Cerebellar nuclear complex (tissue), 1 donor: ENCODE results near the gene CHST11.

Source experiments
- DNase-seq, 2 experiments: peaks; one replicate each; lab custom pipeline; 2025; lab: John Stamatoyannopoulos, UW

CHST11 gene

DNA sequence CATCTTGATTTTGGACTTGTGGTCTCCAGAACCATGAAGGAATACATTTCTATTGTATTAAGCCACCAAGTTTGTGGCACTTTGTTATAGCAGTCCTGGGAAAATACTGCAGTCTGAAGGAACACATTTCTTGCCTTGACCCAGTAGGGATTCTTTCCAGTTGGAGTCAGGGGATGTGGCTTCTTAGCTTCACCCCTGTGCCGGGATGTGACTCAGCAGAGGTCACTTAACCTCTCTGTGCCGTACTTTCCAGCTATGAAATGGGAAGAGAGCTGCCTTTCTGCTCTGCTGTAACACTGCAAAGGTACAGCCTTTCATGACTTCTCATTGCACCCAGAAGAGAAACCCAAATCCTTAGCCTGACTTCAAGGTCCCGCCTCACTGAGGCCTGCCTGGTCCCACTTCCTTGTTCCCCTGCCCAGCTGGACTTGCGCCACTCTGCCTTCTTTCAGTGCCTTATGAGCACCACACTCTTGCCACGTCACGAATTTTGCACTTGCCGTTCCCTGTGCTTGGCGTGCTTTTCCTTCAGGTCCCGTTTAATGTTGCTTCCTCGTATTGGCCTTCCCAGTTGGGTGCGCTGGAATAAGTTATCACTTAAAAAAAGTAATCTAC, 24.2 kb downstream of the CHST11 start:
- DNase-seq: no peak

DNA sequence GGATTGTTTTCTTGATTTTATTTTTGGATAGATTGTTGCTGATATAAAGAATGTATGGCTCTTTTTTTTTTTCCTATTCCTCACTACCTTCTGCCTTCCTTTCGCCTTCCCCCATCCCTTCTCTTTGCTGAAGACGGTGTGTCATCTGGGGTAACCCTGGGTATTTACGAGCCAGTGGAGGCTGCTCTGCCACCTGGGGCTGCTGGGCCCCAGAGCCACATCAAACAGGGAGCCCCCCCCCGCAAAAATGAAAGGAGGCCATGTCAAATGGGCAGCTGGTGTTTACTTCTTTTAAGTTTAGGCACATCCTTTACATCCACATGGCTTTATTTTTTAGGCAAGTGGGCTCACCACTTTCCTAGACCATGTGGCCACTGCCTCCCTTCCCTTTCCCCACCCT, 25.4 kb downstream of the CHST11 start:
- no peak for DNase-seq

DNA sequence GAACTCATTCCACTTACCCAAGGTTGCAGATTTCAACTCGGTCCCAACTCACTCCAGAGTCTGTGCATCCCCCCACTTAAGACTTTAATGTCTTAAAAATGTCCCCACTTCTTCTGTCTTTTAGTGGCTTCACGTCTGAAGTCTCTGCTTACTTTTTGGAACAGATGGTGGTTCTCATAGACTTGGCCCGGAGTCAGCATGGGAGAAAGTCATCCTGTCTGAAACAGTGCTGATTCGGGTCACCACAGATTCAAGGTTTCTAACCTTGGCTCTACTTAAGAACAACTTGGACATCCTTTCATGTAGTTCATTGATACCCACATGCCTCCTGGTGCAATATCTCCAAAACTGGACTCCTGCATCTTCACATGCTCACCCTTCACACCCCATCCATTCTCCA, 26.0 kb downstream of the CHST11 start:
- no peak for DNase-seq

DNA sequence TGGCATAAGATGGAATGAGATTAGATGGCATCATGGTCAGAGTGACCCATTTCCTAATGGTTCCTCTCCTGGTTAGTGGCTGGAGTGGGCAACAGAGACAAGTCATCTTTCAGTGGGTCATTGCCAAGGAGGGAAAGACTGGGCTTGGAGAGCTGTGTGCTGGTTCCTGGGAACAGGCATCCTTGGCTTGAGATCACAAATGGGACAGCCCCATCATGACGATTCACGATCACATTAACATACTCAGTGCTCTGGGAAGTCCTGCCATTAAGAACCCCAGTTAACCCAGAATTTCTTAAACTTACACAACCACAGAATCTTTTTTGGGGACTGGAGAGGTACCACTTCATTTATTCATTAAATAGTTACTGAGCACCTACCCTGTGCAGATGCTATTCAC, 27.3 kb downstream of the CHST11 start:
- DNase-seq: no peak

DNA sequence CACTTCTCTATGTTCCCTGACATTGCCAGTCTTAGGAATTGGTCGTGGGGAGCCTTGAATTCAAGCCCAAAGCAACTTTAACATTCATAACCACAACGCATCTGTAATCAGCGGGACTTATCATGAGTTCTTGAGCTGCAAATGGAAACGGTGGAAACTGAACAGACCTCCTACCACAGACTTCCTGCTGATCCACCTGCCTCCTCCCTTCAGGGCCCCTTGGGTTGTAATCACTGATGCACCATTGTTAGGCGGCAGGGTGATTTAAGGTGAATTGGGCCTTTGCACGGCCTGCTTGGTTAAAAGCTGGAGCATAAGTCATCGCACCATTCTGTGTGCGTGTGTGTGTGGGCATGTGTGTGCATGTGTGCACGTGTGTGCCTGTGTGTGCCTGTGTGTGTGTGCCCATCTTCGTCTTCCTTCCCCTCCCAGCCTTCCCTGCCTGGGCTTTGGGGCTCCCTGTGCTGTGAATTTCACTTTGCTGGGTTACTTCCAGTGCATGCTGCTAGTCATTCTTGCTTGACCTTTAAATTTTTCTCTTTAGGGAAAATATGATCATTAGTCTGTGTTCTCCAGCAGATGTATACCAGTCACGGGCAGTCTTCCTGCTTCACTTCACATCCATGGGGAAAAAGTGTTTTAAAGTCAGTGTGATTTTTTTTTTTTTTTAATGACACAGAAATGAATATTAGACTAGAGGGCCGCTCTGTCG, 29.1 kb downstream of the CHST11 start:
- DNase-seq: no peak

DNA sequence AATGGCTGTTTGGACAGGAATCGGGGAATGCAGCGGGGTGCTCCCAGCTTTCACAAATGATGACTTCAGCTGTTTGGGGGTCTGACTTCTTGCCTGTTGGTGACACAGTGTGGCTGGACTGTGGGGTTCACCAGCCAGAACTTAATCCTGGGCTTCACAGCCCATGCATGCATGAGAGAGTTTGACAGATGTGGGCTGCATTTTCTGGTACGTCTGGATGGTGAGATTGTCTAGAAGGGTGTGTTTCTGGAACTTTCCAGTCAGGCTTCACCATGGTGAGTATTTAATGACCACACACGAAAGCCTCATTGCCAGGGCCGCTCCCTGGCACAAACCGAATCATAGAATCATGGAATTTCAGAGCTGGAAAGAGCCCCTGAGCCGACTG, 29.6 kb downstream of the CHST11 start:
- no peak for DNase-seq

DNA sequence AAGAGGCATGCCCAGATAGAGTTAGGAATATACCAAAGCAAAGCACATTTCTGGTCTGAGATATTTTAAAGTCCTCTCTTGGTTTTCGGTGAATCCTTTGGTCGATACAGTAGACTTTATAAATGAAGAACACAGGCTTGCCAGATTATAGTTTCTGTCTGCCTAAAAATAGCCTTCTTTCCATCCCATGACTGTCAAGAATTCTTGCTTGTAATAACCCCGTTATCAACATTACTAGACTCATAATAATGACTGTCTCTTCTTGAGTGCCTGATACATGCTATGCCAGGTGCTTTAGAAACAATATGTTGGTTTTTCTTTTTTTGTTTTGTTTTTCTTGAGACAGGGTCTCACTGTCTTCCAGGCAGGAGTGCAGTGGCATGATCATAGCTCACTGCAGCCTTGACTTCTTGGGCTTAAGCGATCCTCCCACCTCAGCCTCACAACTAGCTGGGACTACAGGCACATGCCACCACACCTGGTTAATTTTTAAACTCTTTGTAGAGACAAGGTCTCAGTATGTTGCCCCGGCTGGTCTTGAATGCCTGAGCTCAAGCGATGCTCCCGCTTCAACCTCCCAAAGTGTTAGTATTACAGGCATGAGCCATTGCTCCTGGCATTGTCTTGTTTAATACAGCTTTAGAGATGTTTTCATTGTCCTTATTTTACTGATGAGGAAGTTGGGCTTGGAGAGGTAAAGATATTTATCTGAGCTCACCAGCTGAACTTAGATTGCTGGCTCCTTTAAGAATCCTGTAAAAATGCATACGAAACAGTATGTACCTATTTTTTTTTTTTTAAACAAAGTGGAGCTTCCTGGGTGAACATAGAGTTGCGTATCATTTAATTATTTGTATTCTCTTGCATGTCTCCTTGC, 30.4 kb downstream of the CHST11 start:
- no peak for DNase-seq

DNA sequence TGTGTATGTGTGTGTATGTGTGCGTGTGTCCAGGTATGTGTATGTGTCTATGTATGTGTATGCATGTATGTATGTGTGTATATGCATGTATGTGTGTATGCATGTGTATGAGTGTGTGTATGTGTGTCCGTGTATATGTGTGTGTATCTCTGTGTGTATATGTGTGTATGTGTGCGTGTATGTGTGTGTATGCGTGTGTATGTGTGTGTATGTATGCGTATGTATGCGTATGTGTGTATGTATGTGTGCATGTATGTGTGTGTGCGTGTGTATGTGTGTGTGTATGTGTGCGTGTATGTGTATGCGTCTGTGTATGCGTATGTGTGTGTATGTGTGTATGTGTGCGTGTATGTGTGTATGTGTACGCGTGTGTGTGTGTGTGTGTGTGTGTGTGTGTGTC, 31.6 kb downstream of the CHST11 start:
- DNase-seq: no peak

DNA sequence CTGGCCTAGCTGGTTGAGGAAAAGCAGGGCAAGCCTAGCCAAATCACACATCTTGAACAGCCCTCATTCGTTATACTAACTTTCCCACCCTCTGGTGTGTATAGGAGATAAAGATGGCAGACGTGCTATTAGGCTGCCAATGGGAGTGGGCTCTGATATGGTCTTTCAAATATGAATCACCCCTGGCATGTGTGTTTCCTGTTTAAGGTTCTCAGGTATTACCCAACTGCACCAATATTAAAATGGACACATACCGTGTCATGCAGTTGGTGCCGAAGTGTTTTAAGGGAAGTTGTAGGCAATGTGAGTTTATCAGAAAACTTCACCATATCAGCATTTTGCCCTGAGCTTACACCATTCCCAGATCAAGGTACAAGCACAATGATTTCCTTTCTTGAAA, 33.4 kb downstream of the CHST11 start:
- no peak for DNase-seq

DNA sequence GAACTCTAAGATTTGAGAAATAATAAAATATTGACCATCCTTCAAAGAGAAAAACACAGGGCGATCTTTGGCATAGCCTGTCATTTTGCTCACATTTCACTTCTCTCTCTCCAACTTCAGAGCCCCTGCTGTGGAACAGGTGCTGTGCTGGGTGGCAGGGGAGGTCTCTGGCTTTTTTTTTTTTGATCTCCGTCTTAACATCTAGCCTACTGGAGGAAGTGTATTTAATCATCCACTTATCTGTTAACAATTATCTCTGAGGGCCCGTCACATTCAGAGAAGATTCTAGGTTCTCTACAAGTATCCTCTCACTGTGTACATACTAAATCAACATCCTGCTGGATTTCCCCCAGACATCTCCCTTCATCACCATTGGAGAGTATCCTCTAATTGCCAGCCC, 34.1 kb downstream of the CHST11 start:
- no peak for DNase-seq

DNA sequence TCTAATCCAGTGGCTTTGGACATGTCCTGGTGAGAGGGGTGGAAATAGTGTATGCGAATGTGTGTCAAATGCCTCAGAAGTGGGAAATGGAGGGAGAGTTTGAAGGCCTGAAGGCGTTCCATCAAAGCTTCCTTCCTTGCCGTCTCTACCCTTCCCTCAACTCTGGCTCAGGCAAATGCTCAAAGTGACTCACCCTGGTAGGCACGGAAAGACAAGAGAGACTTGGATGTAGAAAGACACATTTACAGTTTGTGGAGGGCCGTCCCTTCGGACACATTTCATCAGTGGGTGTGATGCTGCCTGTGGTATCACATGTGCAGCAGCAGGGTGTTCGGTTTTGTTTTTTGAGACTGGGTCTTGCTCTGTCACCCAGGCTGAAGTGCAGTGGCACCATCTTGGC, 36.7 kb downstream of the CHST11 start:
- DNase-seq: no peak

DNA sequence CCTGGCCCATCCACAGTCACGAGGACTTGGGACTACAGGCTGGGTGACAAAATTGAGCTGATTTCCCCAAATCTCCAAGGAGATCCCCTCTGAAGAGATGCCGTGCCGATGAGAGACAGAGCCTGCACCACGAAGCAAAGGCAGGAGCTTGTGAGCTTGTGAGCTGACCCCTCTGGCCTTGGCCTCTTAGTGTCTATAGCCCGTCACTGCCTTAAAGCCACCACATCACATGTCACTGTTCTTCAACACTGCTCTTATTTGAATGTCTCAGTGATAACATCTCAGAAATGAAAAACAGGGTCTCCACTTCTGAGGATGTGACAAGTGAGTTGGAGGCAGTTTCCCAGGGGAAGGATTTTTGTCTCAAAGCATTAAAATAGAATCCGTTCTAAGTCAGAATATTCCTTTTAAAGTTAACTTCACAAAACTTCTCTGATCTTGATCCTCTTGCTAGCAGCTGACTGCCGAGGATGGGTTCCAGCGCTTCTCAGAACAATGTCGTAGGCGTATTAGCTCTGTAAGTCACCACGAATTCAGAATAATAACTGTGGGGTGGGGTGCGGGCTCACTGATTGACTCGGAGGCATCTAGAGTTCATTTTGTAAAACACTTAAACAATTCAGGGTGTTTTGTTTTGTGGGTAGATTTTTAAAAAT, 37.5 kb downstream of the CHST11 start:
- DNase-seq: no peak

DNA sequence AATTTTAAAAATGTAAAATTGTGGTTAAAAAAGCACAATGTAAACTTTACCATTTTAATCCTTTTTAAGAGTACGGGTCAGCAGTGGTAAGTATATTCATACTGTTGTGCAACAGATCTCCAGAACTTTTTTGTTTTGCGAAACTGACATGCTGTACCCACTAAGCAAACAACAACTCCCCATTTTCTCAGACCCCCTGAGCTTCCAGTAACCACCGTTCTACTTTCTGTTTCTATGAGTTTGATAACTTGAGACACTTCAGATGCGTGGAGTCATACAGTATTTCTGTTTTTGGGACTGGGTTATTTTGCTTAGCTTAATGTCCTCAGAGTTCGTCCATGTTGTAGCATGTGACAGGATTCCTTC, 38.0 kb downstream of the CHST11 start:
- no peak for DNase-seq

DNA sequence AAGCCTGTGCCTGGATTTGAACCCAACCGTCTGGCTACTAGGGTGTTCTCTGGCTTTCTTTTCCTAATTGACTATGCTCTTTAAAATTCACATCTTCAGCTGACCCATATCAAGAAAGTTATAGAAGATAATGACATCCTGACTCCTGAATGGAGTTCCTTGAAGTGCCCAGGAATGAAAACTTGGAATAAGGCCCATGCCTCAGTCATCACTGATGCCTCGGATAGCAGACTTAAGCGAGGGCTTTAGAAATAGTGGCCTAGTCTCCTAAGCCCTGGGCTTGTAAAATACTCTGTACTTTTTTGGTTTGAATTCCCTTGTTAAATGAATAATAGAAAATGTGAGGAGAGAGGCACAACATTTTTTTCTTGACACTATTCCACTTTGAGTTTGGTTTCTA, 39.0 kb downstream of the CHST11 start:
- no peak for DNase-seq

DNA sequence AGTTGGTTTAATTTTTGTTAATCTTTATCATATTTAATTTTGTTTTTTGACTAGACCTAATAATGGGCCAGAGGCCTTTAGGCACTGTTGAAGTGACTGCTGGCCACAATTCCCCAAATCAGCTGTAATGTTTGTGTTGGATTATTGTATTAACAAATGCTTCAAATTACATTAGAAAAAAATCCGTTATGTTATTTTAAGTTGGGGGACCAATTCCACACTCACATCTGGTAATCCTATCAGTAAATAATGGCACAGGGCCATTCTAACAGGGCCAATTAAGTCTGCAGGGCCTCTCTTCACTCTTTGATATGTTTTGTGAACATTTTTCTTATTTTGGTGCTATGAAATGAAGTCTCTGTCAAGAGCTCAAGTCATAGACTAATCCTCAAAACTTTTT, 39.6 kb downstream of the CHST11 start:
- DNase-seq: no peak

DNA sequence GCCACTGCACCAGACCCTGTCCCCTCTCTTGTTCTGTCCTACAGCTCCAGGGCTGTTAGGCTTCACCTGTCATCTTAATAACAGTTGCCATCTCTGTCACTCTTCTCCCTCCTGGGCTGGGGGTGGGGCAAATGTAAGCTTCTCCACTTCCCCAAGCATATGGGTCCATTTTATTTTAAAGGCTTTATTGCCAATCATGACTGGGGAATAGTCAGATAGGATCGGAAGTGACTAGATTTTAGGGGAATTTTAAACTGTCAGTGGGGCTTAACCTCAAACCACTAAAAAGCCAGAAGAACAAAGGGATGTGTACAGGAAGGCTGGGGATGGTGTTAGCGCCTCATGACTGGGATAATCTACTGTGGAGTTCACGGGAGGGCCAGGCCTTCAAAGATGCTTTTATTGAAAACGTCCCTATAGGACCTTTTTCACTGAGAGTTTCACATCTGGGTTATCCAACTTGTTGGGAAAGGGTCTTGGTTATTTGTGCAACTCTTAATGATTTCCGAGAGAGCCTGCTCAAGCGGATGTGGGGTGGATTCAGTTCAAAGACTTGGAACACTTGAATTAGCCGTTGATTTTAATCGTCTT, 41.6 kb downstream of the CHST11 start:
- DNase-seq: no peak

DNA sequence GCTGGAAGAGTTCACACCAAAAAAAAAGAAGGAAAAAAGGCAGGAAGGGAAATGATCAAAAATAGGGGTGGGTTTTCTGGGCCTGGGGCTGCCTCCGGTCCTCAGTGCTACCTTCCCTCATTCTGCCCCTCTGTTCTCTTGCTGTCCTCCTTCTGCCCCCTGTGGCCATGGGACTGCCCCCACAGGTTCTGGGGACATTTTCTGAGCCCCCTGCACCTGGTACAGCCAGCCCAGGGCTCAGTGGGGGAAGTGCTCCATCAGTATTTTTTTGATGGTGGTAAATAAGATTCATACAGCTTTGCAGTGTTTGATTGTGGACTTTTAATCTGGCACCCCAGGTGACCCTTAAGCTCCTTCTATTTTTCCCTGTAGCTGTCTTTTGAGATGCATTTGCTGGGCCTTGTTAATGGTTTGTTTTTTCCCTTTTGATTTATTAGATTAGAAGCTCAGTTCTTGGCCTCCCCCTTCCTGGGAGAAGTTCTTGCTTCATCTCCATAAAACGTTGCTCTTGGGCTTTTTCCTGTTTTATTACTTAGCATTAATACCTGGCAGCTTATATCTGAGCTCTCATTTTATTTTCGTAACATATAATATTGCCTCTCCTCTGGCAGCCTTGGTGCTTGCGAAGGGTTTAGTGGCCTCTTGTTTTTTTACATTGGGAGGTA, 43.1 kb downstream of the CHST11 start:
- DNase-seq: no peak

DNA sequence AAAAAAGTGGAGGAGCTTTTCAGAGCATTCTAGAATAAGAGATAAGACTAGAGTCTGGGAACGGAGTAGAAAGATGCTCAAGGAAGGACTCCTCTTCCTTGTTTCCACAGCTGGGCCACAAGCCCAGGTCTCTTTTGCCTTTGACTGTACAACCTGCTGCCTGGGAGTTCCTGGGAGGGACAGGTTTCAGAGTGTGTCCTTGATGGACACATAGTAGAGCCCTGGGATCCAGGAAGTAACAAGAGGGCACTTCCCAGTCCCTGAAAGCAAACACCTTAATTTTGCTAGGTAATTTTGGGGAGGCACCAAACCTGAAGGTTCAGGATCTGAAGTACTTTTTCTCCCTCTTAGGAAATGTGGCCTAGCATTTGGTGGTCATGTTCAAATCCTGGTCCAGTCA, 44.4 kb downstream of the CHST11 start:
- DNase-seq: no peak

DNA sequence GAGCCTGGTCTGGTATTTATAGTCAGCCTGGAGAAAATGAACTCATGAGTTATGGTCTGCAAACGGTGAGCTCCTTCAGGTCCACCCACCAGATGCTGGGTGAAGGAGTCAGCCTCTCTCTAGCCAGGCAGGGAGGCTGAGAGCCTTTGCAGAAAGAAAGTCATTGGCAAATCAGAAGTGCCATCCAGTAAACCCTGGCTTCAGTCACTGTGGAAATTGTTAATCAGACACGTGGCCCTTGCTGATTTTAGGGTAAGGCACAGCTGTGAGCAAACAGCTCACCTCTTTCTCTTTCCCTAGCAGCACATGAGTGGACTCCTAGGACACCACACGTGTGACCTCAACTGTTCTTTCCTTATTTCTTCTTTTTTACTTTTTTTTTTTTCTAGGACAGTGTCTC, 44.9 kb downstream of the CHST11 start:
- no peak for DNase-seq

DNA sequence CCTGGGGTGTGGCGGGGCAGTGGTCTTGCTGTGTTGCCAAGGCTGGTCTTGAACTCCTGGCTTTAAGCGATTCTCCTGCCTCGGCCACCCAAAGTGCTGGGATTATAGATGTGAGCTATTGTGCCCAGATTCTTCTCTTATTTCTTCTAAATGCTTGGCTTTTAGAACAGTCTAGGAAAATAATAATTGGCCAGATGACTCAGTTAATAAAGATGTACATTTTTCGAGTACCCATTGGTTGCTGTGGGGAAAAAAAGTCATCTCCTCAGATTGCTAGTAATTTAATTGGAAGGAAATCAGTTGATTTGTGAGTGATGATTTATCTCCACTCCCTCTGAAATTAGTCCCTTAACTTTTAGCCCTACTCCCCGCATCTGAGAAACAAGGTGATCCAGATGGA, 45.5 kb downstream of the CHST11 start:
- no peak for DNase-seq

DNA sequence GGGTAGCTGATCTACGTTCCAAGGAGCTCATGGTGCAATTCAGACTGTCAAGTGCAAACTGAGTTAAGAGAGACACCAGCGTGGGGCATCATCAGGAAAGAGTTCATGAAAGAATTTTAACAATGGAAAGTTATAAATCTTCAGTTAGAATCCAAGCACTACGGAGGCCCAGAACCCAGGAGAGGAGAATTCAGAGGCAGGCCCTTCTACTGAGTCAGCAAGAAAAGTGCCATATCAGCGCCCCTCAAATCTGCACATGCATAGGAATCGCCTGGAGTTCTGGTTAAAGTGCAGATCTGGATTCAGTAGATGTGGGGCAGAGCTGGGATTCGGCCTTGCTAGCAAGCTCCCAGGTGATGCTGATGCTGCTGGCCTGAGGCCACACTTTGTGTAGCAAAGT, 45.9 kb downstream of the CHST11 start:
- no peak for DNase-seq

DNA sequence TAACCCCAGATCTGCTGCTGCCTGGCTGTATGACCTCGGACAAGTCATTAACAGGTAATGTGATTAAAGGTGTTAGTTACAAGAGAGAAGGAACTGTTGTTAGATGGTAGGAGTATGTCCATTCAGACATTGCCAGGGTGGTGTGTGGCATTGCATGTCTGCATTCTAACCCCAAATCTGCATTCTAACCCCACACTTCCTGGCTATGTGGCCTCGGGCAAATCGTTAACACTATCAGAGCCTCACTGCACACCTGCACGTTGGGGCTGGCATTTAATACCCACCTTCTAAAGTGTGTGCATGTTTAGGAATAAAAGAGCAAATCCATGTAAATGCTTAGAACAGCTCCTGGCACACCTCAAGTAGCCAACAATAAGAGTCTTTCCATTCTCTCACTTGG, 46.4 kb downstream of the CHST11 start:
- no peak for DNase-seq
